ENCODE measurements around the gene BOC.

The BOC gene

DNA sequence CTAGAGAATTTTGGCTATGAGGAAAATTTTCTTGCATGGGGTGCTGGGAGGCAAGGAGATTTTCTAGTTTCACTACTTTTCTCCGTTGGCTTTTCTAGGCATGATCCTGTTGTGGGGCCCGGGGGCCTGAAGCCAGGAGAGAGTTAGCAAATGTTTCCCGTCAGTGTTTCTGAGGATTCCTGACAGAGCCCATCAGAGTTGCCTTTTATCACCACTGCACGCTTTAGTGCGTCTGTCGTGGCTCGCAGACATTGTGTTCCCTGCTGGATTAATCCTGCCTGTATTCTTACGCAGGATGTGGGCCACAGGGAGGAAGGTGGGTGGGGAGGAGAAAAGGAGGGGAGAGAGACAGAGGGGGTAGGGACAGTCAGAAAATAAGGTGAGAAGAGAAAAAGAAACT, 18.1 kb upstream of the BOC start:
- no peak for DNase-seq (ENCODE audit: extremely low read depth in 1 of 2, low read depth in 1 of 2)

DNA sequence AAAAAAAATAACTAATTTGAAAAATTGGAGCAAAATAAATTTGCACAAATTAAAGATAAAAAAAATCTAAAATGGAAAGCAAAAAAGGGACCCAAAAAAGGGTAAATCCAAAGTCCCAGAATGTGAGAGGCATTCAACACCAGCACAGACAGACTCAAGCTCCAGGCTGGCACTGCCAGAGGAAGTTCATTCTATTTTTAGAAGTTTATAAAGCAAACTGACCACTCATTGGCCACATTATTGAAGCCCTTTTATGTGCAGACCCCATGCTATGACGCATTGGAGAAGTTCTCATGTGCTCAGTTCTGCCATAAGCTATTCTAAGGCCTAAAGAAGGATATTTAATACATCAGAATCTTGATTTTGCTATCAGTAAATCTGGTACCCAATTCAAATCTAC, 17.6 kb upstream of the BOC start:
- no peak for DNase-seq (ENCODE audit: extremely low read depth in 1 of 2, low read depth in 1 of 2)

DNA sequence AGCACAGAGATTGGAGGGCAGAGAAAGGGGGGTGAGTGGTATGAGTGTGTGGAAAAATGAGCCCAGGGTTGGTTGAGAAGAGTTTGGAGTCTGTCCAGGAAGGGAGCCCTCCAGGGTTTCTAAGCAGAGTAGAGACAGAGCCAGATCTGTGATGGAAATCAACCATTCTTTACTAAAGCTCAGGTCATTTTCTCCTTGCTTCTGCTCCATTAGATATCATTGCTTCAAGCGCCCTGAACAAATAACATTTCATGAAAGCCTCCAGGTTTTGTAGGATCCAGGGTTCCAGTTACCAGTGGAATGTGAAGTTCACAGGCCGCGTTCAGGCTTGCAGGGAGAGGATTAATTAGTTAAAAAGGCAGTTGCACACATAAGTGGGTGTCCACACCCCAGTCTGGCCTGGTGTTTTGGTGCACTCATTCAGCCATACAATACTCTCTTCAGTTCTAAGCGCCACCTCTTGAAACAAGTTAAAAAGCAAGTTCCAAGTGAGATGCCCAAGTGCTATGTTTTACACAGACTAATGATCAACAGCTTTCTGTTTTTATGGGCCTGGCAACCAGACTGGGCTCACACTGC, 16.4 kb upstream of the BOC start:
- DNase-seq (ENCODE audit: extremely low read depth in 1 of 2, low read depth in 1 of 2) = no peak

GRCh38 chr3:113200351-113200750, 11.0 kb upstream of the BOC start:
- DNase-seq (ENCODE audit: extremely low read depth in 1 of 2, low read depth in 1 of 2) = no peak

GRCh38 chr3:113200946-113201345, 10.4 kb upstream of the BOC start:
- DNase-seq (ENCODE audit: extremely low read depth in 1 of 2, low read depth in 1 of 2) = no peak

GRCh38 chr3:113204371-113204770, 7.0 kb upstream of the BOC start:
- no peak for DNase-seq (ENCODE audit: extremely low read depth in 1 of 2, low read depth in 1 of 2)

DNA sequence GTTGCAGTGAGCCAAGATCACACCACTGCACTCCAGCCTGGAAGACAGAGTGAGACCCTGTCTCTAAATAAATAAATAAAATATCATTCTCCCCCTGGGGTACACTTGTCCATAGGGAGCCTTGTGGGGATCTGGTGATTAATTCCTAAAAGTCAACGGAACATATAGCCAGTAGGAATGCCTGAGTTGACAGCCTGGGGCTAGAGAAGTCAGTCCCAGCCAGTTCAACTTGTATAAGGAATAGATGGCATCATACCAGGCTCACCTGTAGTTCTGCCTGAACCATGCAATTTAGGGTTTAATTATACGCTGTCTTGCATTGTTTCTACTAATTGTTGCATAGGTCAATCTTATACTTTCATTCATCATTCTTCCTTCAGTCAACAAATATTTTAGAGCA, 5.9 kb upstream of the BOC start:
- DNase-seq (ENCODE audit: extremely low read depth in 1 of 2, low read depth in 1 of 2) = no peak

- no peak for DNase-seq (ENCODE audit: extremely low read depth in 1 of 2, low read depth in 1 of 2)
Observed at GRCh38 chr3:113210604-113211329, 590 bp upstream of the BOC start.

- DNase-seq (ENCODE audit: extremely low read depth in 1 of 2, low read depth in 1 of 2) = no peak
Observed at GRCh38 chr3:113212150-113212843, 940 bp downstream of the BOC start.

DNA sequence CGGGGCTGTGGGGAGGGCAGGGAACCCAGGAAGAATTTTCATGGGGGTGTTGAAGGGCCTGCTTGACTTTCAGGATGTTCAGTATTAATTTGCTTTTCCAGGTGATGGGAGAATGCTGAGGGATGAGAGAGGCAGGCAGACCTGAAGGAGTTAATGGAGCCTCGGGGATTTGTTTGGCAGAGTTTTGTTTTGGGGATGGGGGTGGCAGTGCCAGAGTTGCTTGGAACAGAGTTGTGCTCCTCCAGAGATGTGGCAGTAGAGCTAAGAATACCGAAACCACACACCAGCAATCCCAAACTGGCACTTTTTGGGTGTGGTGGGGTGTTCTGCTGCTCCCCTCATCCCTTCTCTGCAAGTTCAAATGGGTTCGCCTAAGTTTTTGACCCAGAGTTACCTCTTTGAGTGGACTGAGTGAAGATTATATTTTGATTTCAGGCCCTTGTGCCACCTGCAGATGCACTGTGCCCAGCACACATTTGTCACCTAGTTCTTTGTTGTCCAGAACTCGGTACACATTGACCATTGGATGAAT, 1.6 kb downstream of the BOC start:
- no peak for DNase-seq (ENCODE audit: extremely low read depth in 1 of 2, low read depth in 1 of 2)

- DNase-seq (ENCODE audit: extremely low read depth in 1 of 2, low read depth in 1 of 2) = no peak
Observed at GRCh38 chr3:113213896-113214587, 2.7 kb downstream of the BOC start.

- DNase-seq (ENCODE audit: extremely low read depth in 1 of 2, low read depth in 1 of 2) = no peak
Observed at GRCh38 chr3:113214917-113215595, 3.7 kb downstream of the BOC start.

GRCh38 chr3:113216393-113216792, 5.0 kb downstream of the BOC start:
- no peak for DNase-seq (ENCODE audit: extremely low read depth in 1 of 2, low read depth in 1 of 2)

- no peak for DNase-seq (ENCODE audit: extremely low read depth in 1 of 2, low read depth in 1 of 2)
Observed at GRCh38 chr3:113218011-113218680, 6.8 kb downstream of the BOC start.

GRCh38 chr3:113218681-113219045, 7.3 kb downstream of the BOC start:
- DNase-seq (ENCODE audit: extremely low read depth in 1 of 2, low read depth in 1 of 2) = no peak

DNA sequence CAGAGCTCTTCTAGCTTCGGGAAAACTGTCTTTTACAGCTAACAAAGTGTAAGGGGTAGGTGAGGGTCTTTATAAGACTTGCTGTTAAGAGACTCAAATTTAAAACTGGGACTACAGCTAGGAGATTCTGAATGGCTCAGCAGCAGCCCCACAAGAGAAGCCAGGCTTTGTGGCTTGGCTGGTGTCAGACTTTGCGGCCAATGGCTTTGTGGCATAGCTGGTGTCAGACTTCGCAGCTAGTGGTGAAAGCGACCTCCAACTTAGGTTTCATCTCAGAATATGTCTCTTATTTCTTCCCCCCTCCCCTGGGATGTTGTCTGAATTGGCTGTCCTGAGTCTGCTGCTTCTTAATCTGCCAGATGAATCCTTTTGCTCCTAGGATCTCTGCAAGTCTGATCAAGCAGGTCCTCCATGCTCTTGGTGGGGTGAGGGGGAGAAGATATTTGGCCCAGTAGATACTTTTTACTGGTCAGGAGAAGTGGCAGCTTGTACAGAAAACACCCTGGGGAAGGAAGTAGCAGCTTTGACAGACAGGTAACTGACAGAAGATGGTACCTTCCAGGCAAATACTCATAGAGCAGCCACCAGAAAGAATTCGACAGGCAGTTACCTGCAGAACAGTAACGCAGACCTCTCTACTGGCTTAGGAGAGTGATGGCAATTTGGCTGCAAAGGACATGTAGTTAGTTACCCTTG, 8.4 kb downstream of the BOC start:
- DNase-seq (ENCODE audit: extremely low read depth in 1 of 2, low read depth in 1 of 2) = no peak

GRCh38 chr3:113220721-113221120, 9.4 kb downstream of the BOC start:
- no peak for DNase-seq (ENCODE audit: extremely low read depth in 1 of 2, low read depth in 1 of 2)

- no peak for DNase-seq (ENCODE audit: extremely low read depth in 1 of 2, low read depth in 1 of 2)
Observed at GRCh38 chr3:113221721-113222257, 10.4 kb downstream of the BOC start.

GRCh38 chr3:113222451-113223086, 11.2 kb downstream of the BOC start:
- no peak for DNase-seq (ENCODE audit: extremely low read depth in 1 of 2, low read depth in 1 of 2)
